CD1c-positive myeloid dendritic cell (primary cell): ENCODE data around the gene TBC1D24.
A peak's percentile ranks its signal among the peaks of the same experiment; 100 is the strongest.

Experiments
- DNase-seq: peaks from one replicate; pipeline ENCODE4 v3.0.0-alpha.2; 2016; ENCODE audit errors: extremely low spot score

Gene TBC1D24

DNA sequence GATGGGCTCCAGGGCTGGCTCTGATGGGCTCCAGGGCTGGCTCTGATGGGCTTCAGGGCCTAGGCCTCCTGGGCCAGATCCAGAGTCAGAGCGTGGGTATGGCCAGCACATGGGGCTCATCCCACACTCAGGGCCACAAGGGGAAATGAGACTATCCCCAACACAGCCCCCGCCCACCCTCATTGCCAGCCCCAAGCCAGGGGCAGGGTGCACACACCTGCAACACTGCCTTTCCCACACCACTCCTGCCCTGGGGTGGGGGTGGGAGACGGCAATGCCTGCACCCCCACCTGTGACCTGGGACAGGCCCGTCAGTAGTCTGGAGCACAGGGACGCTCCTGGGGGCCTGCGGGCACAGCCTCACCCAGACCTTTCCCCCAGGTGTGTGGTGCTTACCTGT lies 24.5 kb downstream of the TBC1D24 start:
- no peak for DNase-seq

- no peak for DNase-seq
These were observed 25.0 kb downstream of the TBC1D24 start for GRCh38 chr16:2499890-2500429.

GRCh38 chr16:2500430-2500917 lies 25.5 kb downstream of the TBC1D24 start:
- DNase-seq: no peak

DNA sequence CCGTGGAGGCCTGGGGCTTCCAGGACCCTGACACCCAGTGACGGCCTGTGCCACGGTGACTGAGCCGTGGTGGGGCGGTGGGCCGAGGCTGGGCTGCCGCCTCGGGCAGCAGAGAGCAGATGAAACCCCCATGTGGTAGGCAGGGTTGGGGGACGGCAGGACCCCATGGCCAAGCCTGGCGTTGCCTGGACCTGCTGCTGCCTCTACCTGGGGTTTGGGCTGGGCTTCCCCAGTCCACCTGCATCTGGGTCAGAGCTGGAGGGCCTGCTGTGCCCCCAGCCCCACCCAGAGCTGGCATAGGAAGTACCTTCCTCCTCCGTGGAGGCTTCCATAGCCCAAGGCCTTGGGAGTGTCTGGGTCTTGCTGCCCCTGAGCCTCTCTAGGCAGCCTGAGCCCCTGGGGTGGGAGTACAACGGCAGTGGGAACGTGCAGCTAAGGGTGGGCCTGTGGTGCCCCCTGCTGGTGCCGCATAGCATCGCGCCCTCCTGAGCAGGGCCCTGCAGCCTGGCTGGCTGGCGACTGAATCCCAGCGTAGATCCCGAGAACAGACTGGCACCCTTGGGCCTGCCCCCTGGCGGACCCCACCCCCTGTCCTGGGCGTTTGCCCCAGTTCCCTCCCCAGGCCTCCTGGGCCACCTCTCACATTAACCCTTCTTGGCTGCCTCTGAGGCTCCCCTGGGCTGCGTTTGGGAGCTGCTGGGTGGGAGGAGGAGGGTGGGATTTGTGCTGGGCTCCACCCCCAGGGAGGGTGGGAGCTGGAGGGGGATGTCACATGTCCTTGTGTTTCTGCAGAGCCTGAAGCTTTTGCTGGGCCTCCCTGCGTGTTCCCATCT lies 26.2 kb downstream of the TBC1D24 start:
- peak; percentile 91 for DNase-seq

- no peak for DNase-seq
These were observed 27.3 kb downstream of the TBC1D24 start for GRCh38 chr16:2501946-2502895.

DNA sequence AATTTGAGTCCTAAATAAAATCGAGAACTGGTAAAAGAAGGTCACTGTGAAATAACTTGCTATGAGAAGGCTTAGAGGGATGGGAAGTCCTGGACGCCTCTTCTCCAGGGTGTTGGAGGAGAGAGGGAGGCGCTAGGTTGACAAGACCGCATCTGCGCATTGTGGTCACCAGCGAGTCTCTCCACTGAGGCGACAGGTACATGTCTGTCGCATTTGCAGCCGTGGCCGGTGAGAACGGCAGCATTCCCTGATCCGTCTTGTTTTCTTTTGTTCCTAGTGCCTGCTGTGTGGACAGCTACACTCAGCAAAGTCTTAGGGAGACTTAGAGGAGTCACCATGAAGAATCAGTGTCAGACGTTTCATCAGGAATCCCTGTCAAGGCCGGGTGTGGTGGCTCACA lies 30.8 kb downstream of the TBC1D24 start:
- DNase-seq: no peak

DNA sequence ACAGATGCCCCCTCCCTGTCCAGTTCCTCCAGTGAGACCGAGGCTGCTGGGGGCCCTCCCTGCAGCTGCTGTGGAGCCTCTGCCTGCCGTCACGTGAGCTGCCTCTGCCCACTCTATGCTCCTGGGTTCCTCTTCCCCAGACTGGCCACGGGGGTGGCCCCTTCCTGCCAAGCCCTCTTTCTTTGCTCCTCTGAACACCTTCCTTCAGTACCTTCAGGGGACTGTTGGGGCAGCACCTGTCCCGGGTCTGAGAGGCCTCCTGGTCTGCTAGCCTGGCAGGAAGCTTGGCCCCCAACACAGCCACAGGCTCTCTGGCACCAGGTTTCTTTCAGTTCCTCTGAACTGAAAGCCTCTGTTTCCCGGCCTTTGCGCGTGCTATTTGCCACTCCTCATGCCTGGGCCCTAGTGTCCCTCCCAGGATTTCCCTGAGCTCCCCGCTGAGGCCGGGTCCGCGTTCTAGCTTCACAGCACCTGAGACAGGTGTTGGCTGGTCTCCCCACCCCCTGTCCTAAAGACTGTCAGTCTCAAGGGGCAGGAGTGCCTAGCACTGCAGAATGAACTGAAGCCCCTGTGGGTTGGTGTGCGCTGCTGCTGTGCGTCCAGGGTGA lies 32.2 kb downstream of the TBC1D24 start:
- peak; percentile 83 for DNase-seq

GRCh38 chr16:2507665-2508064 lies 32.7 kb downstream of the TBC1D24 start:
- DNase-seq: peak; percentile 90

DNA sequence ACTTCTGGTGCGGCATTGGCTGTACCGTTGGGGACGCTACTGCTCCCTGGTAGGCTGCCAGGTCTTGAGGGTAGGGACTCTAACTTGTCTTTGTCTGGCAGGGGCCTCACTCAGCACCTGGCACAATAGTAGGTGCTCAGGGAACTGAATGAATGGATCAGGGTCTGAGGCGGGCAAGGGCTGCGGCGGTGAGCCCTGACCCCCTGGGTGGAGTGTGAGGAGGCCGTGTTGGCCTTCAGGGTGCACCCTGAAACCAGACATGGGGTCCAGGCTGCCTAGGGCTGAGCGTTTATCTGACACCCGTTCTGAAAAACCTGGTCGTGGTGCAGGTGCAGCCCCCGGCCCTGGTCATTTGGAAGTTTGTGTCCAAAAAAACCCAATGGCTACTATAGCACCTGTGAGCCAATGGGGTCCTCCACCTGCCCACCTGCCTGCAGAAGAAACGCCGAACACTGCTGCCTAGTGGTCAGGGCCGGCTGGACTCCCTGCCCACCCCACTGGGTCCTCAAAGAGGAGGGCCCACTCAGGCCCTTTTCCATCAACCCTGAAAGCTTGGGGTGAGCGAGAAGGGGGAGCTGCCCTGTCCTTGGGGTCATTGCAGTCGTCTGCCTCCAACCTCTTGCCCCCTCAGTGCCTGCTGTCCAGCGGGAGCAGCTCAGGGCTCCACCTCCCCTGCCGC lies 33.9 kb downstream of the TBC1D24 start:
- no peak for DNase-seq

DNA sequence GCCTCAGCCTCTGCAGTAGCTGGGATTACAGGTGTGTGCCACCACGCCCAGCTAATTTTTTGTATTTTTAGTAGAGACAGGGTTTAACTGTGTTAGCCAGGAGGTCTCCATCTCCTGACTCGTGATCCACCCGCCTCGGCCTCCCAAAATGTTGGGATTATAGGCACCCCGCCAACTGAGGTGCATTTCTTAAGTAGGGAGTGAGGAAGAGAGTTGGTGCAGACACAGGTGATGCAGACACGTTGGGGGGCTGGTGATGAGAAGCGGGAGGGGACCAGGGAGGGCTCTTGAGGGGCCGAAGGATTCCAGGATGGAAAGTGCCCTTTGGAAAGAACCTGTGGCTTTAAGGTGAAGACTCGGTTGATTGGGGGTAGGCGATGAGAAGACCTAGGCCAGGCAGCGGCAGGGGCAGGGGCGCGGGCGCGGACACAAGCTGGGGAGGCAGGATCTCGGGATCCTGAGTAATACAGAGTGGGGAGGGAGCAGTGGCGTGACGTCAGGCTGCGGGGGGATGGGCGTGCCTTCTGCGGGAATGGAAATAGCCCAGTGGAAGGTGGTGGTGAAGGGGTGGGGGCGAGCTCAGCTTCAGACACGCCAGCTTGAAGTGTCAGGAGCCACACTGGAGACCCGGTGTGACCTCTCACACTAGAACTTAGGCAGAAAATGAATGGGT lies 36.3 kb downstream of the TBC1D24 start:
- peak; percentile 59 for DNase-seq

GRCh38 chr16:2511996-2512734 lies 37.2 kb downstream of the TBC1D24 start:
- DNase-seq: no peak

DNA sequence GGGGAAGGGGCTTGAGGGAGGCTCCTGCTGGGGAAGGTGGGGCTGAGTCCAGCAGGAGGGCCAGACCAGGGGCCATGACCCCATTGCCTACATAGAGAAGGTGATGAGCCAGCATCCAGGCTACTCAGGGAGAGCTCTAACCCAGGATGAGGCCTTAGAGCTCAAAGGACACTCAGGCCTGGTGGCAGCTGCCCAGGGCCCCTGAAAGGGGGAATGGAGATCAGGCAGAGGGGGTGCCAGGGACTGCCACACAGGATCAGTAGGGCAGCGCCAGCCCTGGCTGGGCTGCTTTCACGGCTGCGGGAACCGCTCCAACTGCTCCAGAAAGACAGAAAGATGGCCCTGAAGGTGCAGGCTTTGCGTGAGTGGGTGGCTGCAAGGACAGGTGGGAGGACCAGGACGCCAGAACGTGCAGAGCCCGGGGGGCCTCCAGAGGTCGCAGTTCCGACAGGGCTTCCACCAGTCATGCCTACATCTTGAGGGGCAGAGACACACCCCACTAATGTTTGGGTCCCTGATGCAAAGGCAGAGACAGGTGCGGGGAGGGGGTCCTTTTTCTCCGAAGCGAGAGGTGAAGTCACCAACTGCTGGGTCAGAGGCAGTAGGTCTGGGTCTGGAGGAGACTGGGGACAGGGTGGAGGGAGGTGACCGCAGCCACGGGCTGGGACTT lies 37.9 kb downstream of the TBC1D24 start:
- no peak for DNase-seq

DNA sequence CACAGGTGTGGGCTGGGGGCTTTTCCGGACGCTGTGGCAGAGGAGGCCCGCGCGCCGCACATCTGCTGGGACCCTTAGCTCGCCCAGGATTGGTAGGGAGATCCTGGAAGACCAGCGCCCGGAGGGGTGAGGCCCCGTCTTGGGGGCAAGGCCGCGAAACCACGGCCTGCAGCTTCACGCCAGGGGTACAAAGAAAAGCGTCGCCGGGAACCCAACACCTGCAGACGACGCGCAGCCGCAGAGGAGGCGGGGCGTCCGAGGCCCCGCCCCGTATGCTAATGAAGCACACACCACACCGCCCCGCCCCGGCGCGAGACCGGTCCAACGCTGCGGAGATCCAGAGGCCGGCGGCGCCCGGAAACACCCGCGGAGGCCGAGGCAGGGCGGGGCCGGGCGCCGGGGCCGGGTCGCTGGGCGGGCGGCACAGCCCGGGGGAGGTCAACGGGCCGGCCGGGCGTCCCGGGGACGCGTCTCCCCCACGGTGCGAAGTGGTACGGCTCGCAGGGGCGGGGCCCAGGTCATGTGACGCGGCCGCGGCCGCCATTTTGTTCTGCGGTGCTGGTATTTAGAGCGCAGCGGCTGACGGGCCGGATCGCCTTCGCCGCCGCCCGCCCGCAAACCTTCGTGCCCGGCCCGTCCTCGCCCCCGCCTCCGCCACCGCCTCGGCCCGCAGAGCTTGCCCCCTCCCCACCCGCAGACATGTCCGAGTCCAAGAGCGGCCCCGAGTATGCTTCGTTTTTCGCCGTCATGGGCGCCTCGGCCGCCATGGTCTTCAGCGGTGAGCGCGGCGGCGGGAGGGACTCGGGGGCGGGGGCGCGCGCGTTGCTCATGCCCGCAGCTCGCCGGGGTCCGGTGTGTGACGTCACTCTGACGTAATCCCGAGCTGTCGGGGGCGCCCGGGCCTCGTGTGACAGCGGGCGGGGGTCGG lies 38.7 kb downstream of the TBC1D24 start, which contains the start of gene ATP6V0C:
ATP6V0C (plus strand) TSS at position 548 of the 928 bp plus-strand sequence; CDS start at position 700, 152 bp downstream.
- peak; percentile 95 for DNase-seq

GRCh38 chr16:2514333-2515179 lies 39.6 kb downstream of the TBC1D24 start:
- peak; percentile 51 for DNase-seq

DNA sequence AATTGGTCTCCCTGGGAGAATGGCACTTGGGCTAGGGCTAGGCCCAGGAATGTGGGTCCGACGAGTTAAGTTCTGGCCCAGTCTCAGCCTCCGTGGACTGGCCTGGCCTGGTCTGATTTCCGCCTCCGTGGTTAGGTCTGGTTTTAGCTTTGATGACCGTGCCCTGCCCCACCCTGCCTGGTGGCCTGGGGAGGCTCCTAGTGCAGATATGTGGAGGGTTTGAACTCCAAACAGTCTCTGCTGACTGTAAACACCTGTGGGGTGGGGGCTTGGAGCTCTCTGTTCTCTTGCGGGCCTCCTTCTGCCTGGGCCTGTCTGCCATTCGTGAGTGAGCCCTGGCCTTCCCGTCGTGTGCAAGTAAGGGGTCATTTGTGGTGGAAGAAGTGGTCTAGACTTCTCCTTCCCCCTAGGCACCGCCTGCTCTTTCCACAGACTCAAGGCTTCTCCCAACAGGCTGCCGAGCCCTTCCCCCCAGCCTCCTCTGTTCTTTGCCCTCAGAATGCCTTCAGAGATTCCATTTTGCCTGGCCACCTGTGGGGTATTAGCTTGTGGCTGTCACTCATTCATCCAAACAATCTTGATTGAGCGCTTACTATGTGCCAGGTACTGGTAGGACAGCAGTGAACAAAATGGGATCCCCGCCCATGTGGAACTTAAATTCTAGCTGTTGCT lies 40.4 kb downstream of the TBC1D24 start:
- peak; percentile 51 for DNase-seq

DNA sequence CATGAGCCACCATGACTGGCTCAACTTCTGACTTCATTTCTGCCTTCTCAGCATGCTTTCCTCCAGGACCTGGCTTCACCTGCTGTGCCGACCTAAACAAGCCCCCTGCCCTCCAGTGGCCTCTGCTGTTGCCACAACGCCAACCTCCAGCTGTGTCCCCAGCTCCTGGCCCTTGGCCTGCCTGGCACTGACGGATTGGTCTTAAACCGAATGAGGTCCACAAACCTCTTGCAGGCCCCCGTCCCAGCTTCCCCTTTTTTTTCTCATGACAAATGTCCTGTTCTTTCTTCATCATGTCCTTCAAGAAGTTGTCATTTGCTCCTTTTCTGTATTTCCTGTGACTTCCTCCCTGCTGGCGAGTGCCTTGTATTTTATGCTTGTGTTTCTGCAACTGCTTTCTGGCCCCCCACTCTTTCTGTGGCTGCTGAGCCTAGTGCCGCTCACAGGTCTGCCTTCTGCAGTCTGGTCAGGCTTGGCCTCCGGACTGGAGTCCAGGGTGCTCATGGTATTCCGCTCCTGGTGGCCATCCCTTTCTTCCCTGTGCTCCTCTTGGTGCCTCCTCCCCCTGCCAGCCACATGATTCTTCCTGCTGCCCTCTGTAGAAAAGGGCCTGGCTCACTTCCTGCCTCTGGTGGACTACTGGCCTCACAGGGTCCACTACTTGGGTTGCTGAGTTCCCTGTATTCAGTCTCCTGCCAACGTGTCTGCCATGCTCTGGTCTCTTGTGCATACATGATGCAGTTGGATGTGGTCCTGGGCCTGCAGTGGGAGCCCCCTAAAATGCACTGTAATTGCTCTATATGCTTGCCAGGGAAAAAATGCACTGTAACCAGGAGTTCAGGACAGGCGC lies 41.7 kb downstream of the TBC1D24 start:
- peak; percentile 76 for DNase-seq
